Activated CD8-positive, alpha-beta T cell treated with anti-CD3 and anti-CD28 coated beads for 36 hours (primary cell): Measurements from ENCODE around the gene ATP5PD. TPM values are rescaled to one million over a fixed set of nuclear protein-coding genes. Genes with fewer than 3 reads are reported as not detected.
"Not testable (repeated sequence)": the region's sequence is repeated elsewhere in the genome, so short reads cannot be mapped to it uniquely, and the experiment has no call there.

ENCODE experiments used
- ATAC-seq: fragments of 200-7000 bp; cut with Tn5 transposase; one replicate; pipeline ENCODE4 v1.10.0; 2021; ENCODE audit warnings: mild to moderate bottlenecking, moderate library complexity
- CTCF ChIA-PET: fragments of 350-600 bp; sonication (Branson Sonifier 250); formaldehyde crosslinking; loops from one replicate; lab custom pipeline; 2021; ENCODE audit warnings: antibody characterized with exemption; lab: Charles Lee
- POLR2A ChIA-PET: fragments of 350-600 bp; sonication (Branson Sonifier 250); formaldehyde crosslinking; loops from one replicate; lab custom pipeline; 2021; ENCODE audit warnings: antibody characterized with exemption; lab: Charles Lee
- DNase-seq: peaks from one replicate; pipeline ENCODE4 v3.0.0-alpha.2; 2020
- H3K27ac Mint-ChIP-seq: one replicate; pipeline ENCODE4 v1.8.0; 2021; ENCODE audit warnings: mild to moderate bottlenecking, mixed read lengths
- H3K27me3 Mint-ChIP-seq: one replicate; pipeline ENCODE4 v1.8.0; 2021; ENCODE audit warnings: mixed read lengths
- H3K36me3 Mint-ChIP-seq: one replicate; pipeline ENCODE4 v1.8.0; 2021; ENCODE audit warnings: low read depth, mixed read lengths
- H3K4me1 Mint-ChIP-seq: one replicate; pipeline ENCODE4 v1.8.0; 2021; ENCODE audit warnings: low read depth, mixed read lengths
- H3K4me3 Mint-ChIP-seq: one replicate; pipeline ENCODE4 v1.8.0; 2021; ENCODE audit warnings: mild to moderate bottlenecking, moderate library complexity, mixed read lengths
- H3K9me3 Mint-ChIP-seq: one replicate; pipeline ENCODE4 v1.8.0; 2021; ENCODE audit warnings: mixed read lengths
- intact Hi-C: fragments of 100-400 bp; cut with micrococcal nuclease; formaldehyde crosslinking; loops from one replicate; pipeline ENCODE4 v1.10.0; 2022
- total RNA-seq, 2 experiments: library from RNA; stranded (reverse); gene quantifications; one replicate each; pipeline ENCODE4 v1.2.3, GENCODE V29; 2021
- TF ChIP-seq, protein P1 (sequence below): fragments of 200-600 bp; IDR thresholded peaks from one replicate; pipeline ENCODE4 v1.8.0; 2022; ENCODE audit warnings: antibody characterized with exemption, mild to moderate bottlenecking

ATP5PD gene
- total RNA-seq, 2 experiments from 2014 or later, result 177 to 183 TPM

DNA sequence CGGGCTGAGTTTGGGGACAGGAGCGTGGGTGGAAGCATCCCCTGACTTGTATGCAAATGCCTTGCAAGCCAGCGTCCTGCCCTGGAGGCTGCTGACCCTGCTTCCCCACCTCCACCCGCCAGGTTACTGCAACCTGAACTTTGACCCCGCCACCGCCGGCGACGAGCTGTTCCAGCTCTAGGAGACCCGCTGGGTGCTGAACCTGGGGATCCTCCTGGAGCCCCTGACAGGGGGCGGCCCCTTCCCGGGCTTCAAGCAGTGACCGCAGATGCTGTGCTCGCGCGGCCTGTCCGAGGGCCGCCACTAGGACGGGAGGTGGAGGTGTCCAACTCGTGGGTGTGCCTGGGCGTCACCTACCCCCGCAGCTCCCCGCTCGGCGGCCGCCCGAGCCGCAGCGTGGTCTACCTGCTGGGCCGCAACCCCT, 30.3 kb upstream of the ATP5PD start:
- no peaks in the 10 kb centered on the region for H3K36me3 Mint-ChIP-seq
- no peaks in the 10 kb centered on the region for H3K9me3 Mint-ChIP-seq
- intact Hi-C loops, result no loop called here
- TF ChIP-seq, protein P1, sequence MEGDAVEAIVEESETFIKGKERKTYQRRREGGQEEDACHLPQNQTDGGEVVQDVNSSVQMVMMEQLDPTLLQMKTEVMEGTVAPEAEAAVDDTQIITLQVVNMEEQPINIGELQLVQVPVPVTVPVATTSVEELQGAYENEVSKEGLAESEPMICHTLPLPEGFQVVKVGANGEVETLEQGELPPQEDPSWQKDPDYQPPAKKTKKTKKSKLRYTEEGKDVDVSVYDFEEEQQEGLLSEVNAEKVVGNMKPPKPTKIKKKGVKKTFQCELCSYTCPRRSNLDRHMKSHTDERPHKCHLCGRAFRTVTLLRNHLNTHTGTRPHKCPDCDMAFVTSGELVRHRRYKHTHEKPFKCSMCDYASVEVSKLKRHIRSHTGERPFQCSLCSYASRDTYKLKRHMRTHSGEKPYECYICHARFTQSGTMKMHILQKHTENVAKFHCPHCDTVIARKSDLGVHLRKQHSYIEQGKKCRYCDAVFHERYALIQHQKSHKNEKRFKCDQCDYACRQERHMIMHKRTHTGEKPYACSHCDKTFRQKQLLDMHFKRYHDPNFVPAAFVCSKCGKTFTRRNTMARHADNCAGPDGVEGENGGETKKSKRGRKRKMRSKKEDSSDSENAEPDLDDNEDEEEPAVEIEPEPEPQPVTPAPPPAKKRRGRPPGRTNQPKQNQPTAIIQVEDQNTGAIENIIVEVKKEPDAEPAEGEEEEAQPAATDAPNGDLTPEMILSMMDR, result no peak
- ATAC-seq (no peak), DNase-seq (no peak)
- CTCF ChIA-PET, result interaction anchor here (0.7 to 2.3 kb wide), 6 partner anchors 10 to 116 kb away, joined by 3 to 9 read pairs (median 4); no protein-coding TSS in a partner anchor
- H3K27me3 Mint-ChIP-seq, result peaks cover 3% of the 10 kb centered on the region
- peaks cover 24% of the 10 kb centered on the region for H3K4me1 Mint-ChIP-seq
- POLR2A ChIA-PET, result interaction anchor here (1.5 kb wide), 1 partner anchor 37 kb away, joined by 4 read pairs; no protein-coding TSS in a partner anchor
- no peak overlapping the region for H3K27ac Mint-ChIP-seq
- peak overlapping the region; percentile 59 for H3K4me3 Mint-ChIP-seq

DNA sequence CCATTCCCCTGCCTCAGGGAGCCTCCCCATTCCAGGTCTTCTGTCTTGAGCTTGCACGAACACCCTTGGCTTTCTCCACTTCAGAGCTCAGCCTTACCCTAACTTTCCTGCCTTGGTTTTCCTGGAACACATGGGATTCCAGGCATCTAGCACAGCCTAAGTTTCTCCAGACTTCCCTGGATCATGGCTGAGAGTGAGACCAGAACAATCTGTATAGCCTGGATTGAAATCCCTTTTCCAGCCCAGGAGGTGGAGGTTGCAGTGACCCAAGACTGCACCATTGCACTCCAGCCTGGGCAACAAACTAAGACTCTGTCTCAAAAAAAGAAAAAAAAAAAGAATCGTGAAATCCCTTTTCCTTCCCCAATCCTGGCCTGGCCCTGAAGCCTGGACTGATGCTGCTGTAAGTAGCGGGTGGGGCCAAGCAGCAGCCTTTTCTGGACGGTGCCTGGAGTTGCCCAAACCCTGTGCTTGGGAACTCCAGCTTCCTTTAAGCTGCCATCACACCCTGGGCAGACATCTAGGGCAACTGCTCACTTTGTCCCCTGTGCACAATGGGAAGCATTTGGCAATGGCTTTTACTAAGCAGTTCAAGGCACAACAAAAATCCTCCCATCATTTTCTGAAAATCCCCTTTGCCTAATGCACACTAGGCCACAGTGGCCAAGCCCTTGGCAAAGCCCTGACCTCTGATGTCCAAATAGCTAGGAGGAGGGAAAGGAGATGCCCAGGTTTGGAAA, 29.0 kb upstream of the ATP5PD start:
- Mint-ChIP-seq H3K4me3 (no peak overlapping the region), H3K27me3 (peaks cover 3% of the 10 kb centered on the region), H3K9me3 (no peaks in the 10 kb centered on the region), H3K4me1 (peaks cover 24% of the 10 kb centered on the region), H3K36me3 (no peaks in the 10 kb centered on the region), H3K27ac (no peak overlapping the region)
- POLR2A ChIA-PET, result interaction anchor here (1.0 to 1.5 kb wide), 3 partner anchors 14 to 38 kb away, joined by 3 to 4 read pairs (median 3); partner anchors contain the start of gene ARMC7
- DNase-seq, result no peak
- intact Hi-C loops, result no loop called here
- CTCF ChIA-PET, result interaction anchor here (1.0 to 2.8 kb wide), 5 partner anchors 19 to 114 kb away, joined by 3 to 9 read pairs (median 5); no protein-coding TSS in a partner anchor
- TF ChIP-seq, protein P1, result no peak
- no peak for ATAC-seq

DNA sequence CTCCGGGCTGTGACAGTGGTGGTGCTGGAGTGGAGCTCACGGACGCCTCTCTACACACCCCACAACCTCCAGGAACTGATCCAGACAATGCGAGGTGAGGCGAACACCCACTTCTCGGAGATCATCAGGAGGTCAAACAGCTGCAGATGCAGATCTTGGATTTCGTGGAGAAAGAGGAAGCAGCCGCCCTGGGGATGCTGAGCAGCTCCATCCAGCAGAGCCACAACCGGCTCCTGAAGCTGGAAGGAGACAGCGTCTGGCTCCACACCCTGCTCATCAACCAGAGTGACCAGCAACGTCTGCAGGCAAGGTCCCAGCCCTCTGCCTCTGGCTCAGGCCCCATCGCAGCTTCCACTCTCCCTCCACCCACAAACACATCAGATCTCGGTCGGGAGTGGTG, 27.8 kb upstream of the ATP5PD start:
- Mint-ChIP-seq H3K36me3 (no peaks in the 10 kb centered on the region), H3K4me3 (no peak overlapping the region), H3K4me1 (peaks cover 20% of the 10 kb centered on the region), H3K9me3 (no peaks in the 10 kb centered on the region), H3K27ac (no peak overlapping the region), H3K27me3 (peaks cover 3% of the 10 kb centered on the region)
- ChIA-PET CTCF (interaction anchor here (1.2 to 2.8 kb wide), 3 partner anchors 31 to 97 kb away, joined by 4 to 9 read pairs (median 8); no protein-coding TSS in a partner anchor), POLR2A (no interaction called here)
- TF ChIP-seq, protein P1, result no peak
- intact Hi-C loops, result no loop called here
- DNase-seq, result no peak
- no peak for ATAC-seq

DNA sequence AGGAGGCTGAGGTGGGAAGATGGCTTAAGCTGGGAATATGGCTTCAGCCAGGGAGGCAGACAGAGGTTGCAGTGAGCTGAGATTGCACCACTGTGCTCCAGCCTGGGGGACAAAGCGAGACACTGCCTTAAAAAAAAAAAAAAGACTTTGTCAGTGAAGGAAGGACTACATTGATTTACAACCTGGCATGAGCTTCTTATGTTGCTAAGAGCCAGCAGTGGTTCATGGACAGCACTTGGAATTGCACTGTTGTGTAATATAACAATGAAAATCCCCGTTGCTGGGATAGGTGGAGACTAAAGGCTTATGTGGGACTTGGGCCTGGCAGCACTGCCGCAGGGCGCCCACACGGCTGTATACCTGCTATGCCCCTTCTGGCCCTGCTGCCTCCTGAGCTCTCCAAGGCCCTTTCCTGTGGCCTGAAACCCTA, 26.9 kb upstream of the ATP5PD start:
- H3K4me3 Mint-ChIP-seq, result no peak overlapping the region
- ChIA-PET CTCF (interaction anchor here (1.2 to 2.8 kb wide), 4 partner anchors 11 to 98 kb away, joined by 4 to 9 read pairs (median 6); no protein-coding TSS in a partner anchor), POLR2A (interaction anchor here (0.6 kb wide), 1 partner anchor 210 kb away, joined by 3 read pairs; no protein-coding TSS in a partner anchor)
- H3K36me3 Mint-ChIP-seq, result no peaks in the 10 kb centered on the region
- H3K9me3 Mint-ChIP-seq, result no peaks in the 10 kb centered on the region
- no peaks in the 10 kb centered on the region for H3K27me3 Mint-ChIP-seq
- TF ChIP-seq, protein P1, result no peak
- intact Hi-C loops, result no loop called here
- no peak overlapping the region for H3K27ac Mint-ChIP-seq
- H3K4me1 Mint-ChIP-seq, result peaks cover 15% of the 10 kb centered on the region
- DNase-seq, result no peak
- ATAC-seq, result no peak

DNA sequence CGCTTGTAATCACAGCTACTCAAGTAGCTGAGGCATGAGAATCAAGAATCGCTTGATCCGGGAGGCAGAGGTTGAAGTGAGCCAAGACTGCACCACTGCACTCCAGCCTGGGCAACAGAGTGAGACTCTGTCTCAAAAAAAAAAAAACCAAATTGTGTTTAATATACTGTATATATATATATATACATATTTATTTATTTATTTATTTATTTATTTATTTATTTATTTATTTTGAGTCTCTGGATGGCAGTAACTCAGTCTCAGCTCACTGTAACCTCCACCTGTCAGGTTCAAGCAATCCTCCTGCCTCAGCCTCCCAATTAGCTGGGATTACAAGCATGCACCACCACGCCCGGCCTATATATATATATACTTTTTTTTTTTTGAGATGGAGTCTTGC, 26.1 kb upstream of the ATP5PD start:
- H3K27me3 Mint-ChIP-seq, DNase-seq, H3K36me3 Mint-ChIP-seq, POLR2A ChIA-PET, H3K27ac Mint-ChIP-seq, H3K9me3 Mint-ChIP-seq, H3K4me3 Mint-ChIP-seq, intact Hi-C loops, ATAC-seq: not testable (repeated sequence)
- H3K4me1 Mint-ChIP-seq, result peaks cover 12% of the 10 kb centered on the region
- CTCF ChIA-PET, result interaction anchor here (1.4 to 2.8 kb wide), 2 partner anchors 10 to 33 kb away, joined by 4 to 9 read pairs; no protein-coding TSS in a partner anchor

DNA sequence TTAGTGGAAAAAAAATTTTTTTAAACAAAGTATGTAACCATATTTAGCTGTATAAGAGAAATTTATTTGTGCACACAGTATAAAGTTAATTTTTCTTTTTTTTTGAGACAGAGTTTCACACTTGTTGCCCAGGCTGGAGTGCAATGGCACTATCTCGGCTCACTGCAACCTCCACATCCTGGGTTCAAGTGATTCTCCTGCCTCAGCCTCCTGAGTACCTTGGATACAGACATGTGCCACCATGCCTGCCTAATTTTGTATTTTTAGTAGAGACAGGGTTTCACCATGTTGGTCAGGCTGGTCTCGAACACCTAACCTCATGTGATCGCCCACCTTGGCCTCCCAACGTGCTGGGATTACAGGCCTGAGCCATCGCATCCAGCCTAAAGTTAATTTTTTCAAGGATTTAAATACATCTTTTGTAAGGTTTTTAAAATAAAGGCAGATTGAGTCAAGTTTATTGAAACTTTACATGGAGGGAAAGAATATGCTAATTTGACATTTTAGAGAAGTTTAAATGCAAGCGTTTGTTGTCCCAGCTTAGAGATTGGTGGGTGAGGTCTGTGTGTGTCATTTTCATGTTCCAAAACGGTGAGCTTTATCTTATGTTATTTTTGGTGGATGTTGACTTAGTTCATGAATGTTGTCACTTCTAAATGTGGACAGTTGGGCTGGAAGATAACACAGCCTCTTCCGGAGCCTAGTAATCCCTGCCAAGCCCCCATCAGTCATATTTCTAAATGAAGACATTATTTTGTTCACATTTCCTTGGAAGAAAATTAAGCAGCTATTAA, 24.9 kb upstream of the ATP5PD start:
- intact Hi-C loops, DNase-seq, H3K27ac Mint-ChIP-seq, H3K27me3 Mint-ChIP-seq, ATAC-seq, H3K36me3 Mint-ChIP-seq, H3K4me3 Mint-ChIP-seq, H3K9me3 Mint-ChIP-seq: not testable (repeated sequence)
- POLR2A ChIA-PET, result interaction anchor here (0.8 kb wide), 1 partner anchor 12 kb away, joined by 3 read pairs; no protein-coding TSS in a partner anchor
- CTCF ChIA-PET, result interaction anchor here (0.8 to 1.2 kb wide), 2 partner anchors 35 to 59 kb away, joined by 3 to 4 read pairs; partner anchors contain the start of gene MRPL58
- H3K4me1 Mint-ChIP-seq, result peaks cover 11% of the 10 kb centered on the region
